Left lung (tissue), 10 donors: ENCODE measurements around the gene RNF112. TPM values are rescaled to one million over a fixed set of nuclear protein-coding genes. Genes with fewer than 3 reads are reported as not detected.

Experiments used
- ATAC-seq: fragments of 200-7000 bp; cut with Tn5 transposase; one replicate; pipeline ENCODE4 v1.9.1; 2020; ENCODE audit warnings: moderate library complexity
- DNase-seq, 4 donors: peaks; one replicate each; pipeline ENCODE4 v3.0.0-alpha.2; 2013 to 2020
- H3K27ac ChIP-seq, 2 donors: fragments of 200-600 bp; sonication (generic) in 1 of 2; one replicate each; pipeline versions ENCODE4 v1.5.0 to v1.8.0; 2020 to 2021
- H3K27me3 ChIP-seq, 2 donors: fragments of 200-600 bp; sonication (generic) in 1 of 2; one replicate each; pipeline versions ENCODE4 v1.5.0 to v1.8.0; 2020 to 2021
- H3K36me3 ChIP-seq, 2 donors: fragments of 200-600 bp; sonication (generic) in 1 of 2; one replicate each; pipeline versions ENCODE4 v1.5.0 to v1.8.0; 2020 to 2021
- H3K4me1 ChIP-seq, 2 donors: fragments of 200-600 bp; one replicate each; pipeline ENCODE4 v1.8.0; 2021
- H3K4me3 ChIP-seq, 2 donors: fragments of 200-600 bp; sonication (generic) in 1 of 2; one replicate each; pipeline versions ENCODE4 v1.5.0 to v1.8.0; 2020 to 2021; ENCODE audit warnings: mild to moderate bottlenecking in 1 of 2
- H3K9me3 ChIP-seq, 2 donors: fragments of 200-600 bp; sonication (generic) in 1 of 2; one replicate each; pipeline versions ENCODE4 v1.5.0 to v1.8.0; 2020 to 2021
- intact Hi-C, 2 donors: fragments of 100-400 bp; cut with DNase I; formaldehyde crosslinking; loops; one replicate each; pipeline versions ENCODE4 v1.11.2 to v1.14.2; 2022
- polyA plus RNA-seq, 6 donors: library from polyadenylated mRNA; unstranded; fragments of 120-200 nt; gene quantifications; one replicate each; pipeline ENCODE4 v1.2.1, GENCODE V29; 2013; ENCODE audit not compliant: insufficient read length in 6 of 6
- total RNA-seq, 2 donors: library from RNA; stranded (reverse); fragmentation: NEBNext Ultra II Directional; extraction: Animal tissue kit (Norgen Biotek cat#: 25700); gene quantifications; one replicate each; pipeline ENCODE4 v1.2.1, GENCODE V29; 2021
- TF ChIP-seq, protein P1 (sequence below), 2 donors: fragments of 200-600 bp; sonication (generic) in 1 of 2; IDR thresholded peaks; one replicate each; pipeline versions ENCODE4 v1.5.0 to v1.8.0; 2021; ENCODE audit warnings: antibody characterized with exemption in 2 of 2
- donor health status: DM: no; HTN: yes; CAD: no.
- donor health status: DM: no; HTN: no; CAD: no.

Gene RNF112
- total and polyA plus RNA-seq, 8 donors: 2.1 to 5.0 (median 3.6) TPM

DNA sequence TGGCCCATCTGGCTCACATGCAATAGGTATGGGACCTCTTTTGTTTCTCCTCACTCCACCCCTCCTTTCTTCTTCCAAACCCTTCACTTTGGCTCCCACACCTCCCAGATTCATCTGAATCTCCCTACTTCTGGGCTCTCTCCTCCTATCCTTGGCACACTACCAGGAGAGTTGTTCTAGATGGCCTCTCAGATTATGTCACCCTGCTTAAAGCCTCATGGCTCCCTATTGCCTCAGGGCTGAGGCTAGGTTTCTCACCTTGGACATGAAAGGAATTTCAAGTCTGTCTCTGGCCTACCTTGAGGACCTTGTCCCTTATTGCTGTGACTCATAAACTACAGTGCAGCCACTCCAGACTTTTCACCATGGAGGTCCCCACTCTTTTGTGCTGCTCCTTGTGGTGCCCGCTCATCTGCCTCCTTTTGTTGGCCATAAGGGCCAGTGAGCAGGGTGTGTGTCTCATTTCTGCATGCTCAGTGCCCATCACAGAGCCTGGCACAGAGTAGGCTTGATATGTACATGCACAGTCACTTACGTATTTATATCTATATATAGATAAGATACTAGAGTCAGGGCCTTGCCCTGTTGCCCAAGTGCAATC is 23.0 kb upstream of the RNF112 start:
- no peaks in the 10 kb centered on the region for H3K27me3 ChIP-seq
- intact Hi-C loops: no loop called here
- no peak overlapping the region for H3K4me3 ChIP-seq
- DNase-seq (peak in 1 of 4 donors; percentile 31), ATAC-seq (peak; percentile 8)
- peak overlapping the region; percentile 63 to 72 for H3K27ac ChIP-seq
- H3K4me1 ChIP-seq: peaks cover 26 to 62% of the 10 kb centered on the region in 2 donors
- TF ChIP-seq, protein P1, sequence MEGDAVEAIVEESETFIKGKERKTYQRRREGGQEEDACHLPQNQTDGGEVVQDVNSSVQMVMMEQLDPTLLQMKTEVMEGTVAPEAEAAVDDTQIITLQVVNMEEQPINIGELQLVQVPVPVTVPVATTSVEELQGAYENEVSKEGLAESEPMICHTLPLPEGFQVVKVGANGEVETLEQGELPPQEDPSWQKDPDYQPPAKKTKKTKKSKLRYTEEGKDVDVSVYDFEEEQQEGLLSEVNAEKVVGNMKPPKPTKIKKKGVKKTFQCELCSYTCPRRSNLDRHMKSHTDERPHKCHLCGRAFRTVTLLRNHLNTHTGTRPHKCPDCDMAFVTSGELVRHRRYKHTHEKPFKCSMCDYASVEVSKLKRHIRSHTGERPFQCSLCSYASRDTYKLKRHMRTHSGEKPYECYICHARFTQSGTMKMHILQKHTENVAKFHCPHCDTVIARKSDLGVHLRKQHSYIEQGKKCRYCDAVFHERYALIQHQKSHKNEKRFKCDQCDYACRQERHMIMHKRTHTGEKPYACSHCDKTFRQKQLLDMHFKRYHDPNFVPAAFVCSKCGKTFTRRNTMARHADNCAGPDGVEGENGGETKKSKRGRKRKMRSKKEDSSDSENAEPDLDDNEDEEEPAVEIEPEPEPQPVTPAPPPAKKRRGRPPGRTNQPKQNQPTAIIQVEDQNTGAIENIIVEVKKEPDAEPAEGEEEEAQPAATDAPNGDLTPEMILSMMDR (IDR thresholded peaks at IDR 0.05): no peak
- H3K9me3 ChIP-seq: no peaks in the 10 kb centered on the region
- peaks cover 0 to 28% of the 10 kb centered on the region in 2 donors for H3K36me3 ChIP-seq

DNA sequence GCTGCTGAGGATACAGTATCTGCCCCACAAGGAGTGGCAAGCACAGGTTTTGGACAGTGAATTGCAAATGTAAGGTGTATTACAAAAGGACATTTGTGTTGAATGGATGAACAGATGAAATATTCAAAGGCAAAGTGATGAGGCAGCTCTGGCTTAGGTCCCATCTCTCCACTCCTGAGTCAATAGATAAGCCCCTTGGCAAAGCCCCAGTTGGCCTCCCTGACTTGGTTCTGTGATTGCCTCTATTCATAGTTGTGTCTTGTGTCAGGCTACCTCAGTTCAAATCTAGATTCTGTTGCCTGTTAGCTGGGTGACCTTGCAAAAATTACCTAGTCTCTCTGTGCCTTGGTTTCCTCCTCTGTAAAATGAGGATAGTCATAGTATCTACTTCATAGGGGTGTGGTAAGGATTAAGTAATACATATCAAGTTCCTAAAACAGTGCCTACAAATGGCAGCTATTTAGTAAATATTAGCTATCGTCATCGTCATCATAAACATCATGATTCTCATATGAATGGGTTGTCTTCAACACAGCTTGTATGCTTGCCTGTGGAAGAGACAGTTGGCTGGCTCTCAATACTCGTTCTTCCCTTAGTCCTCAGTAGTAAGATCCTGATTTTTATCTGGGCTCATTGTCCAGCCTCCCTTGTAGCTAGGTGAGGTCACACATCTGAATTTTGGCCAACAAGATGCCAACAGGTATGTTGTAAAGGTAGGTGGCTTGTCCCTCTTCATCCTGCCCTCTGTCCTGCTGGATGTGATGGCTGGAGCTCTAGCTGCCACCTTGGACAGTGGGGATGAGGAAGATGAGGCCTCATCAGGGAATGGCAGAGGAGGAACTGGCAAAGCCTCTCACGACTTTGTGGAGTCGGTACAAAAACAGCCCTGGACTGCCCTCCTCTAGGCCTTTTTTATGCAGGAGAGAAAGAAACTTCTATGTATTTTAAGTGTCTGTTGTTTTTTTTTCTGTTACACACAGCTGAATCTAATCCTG is 21.9 kb upstream of the RNF112 start:
- TF ChIP-seq, protein P1 (IDR thresholded peaks at IDR 0.05): no peak
- Histone ChIP-seq H3K4me3 (no peak overlapping the region), H3K4me1 (peaks cover 26 to 54% of the 10 kb centered on the region in 2 donors), H3K9me3 (no peaks in the 10 kb centered on the region), H3K36me3 (peaks cover 0 to 17% of the 10 kb centered on the region in 2 donors), H3K27ac (peak overlapping the region in 1 of 2 donors; percentile 72), H3K27me3 (no peaks in the 10 kb centered on the region)
- ATAC-seq (no peak), DNase-seq (peak in 1 of 4 donors; percentile 23)
- intact Hi-C loops: no loop called here

DNA sequence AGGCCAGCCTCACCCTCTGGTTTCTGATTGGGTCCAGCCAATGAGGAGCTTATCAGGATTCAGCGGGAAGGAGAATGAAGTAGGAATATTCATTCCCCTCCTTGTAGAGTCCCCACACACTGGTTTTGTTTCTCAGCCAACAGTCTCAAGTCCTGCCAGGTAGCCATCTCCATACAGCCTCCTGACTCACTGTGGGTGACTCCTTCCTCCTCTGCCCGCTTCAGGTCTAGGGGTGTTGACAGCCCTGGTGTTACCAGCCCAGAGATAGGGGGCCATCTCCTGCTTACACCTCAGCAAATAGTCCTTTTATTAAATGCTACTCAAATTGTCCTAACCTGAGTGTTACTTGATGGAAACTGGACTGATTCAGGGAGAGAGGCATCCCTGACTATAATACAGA is 20.1 kb upstream of the RNF112 start:
- Histone ChIP-seq H3K9me3 (no peaks in the 10 kb centered on the region), H3K4me1 (peaks cover 18 to 36% of the 10 kb centered on the region in 2 donors), H3K27ac (no peak overlapping the region), H3K27me3 (no peaks in the 10 kb centered on the region), H3K36me3 (no peaks in the 10 kb centered on the region), H3K4me3 (no peak overlapping the region)
- intact Hi-C loops: no loop called here
- DNase-seq (peak in 1 of 4 donors; percentile 5), ATAC-seq (no peak)
- TF ChIP-seq, protein P1 (IDR thresholded peaks at IDR 0.05): no peak

DNA sequence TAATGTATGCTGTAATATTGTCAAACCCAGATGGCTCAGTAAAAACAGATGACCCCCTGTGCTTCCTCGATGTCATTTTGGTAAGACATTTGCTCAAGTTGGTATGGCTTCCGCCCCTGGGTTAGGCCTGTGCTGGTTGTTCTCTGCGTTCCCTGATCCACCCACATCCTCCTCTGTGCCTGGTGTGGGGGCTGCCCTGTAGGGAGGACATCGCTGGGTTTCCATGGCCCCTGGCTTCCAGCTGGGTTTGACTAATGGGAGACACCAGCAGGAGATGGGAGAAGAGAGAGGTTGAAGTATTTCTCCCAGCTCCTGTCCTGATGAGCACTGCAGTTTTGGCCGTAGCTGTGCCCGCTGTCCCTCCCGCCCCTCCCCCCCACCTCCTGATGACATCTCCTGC is 19.6 kb upstream of the RNF112 start:
- TF ChIP-seq, protein P1 (IDR thresholded peaks at IDR 0.05): no peak
- H3K4me1 ChIP-seq: peaks cover 13 to 31% of the 10 kb centered on the region in 2 donors
- ATAC-seq: no peak

DNA sequence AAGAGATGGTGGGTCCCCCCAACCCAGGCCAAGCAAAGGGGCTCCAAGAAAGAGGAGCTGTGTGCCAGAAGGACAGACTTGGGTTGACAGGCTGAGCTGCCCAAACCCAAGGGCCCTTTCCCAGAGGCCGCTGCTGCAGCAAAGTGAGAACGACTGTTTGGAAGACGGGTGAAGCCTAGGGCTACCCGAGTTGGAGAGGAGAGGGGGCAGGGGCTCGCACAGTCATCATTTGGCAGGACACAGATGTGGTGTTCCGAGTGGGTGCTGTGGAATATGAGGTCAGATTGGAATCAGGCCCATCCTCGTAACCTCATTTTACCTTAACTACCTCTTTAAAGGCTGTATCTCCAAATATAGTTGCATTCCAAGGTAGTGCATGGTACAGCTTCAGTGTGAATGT is 18.7 kb upstream of the RNF112 start:
- H3K36me3 ChIP-seq: no peaks in the 10 kb centered on the region
- H3K27me3 ChIP-seq: no peaks in the 10 kb centered on the region
- H3K4me1 ChIP-seq: peaks cover 13 to 23% of the 10 kb centered on the region in 2 donors
- H3K4me3 ChIP-seq: no peak overlapping the region
- TF ChIP-seq, protein P1 (IDR thresholded peaks at IDR 0.05): no peak
- ATAC-seq (no peak), DNase-seq (no peak)
- no peak overlapping the region for H3K27ac ChIP-seq
- no peaks in the 10 kb centered on the region for H3K9me3 ChIP-seq
- intact Hi-C loops: no loop called here

More for the DNA sequence above, 19.6 kb upstream of the RNF112 start:
- peak in 1 of 4 donors; percentile 15 for DNase-seq
- Histone ChIP-seq H3K27me3 (no peaks in the 10 kb centered on the region), H3K9me3 (no peaks in the 10 kb centered on the region), H3K27ac (no peak overlapping the region), H3K36me3 (no peaks in the 10 kb centered on the region), H3K4me3 (no peak overlapping the region)
- intact Hi-C loops: no loop called here
